Measurements from ENCODE around the gene PIK3CG.
"Not testable (repeated sequence)": the region's sequence is repeated elsewhere in the genome, so short reads cannot be mapped to it uniquely, and the experiment has no call there.

The PIK3CG gene

DNA sequence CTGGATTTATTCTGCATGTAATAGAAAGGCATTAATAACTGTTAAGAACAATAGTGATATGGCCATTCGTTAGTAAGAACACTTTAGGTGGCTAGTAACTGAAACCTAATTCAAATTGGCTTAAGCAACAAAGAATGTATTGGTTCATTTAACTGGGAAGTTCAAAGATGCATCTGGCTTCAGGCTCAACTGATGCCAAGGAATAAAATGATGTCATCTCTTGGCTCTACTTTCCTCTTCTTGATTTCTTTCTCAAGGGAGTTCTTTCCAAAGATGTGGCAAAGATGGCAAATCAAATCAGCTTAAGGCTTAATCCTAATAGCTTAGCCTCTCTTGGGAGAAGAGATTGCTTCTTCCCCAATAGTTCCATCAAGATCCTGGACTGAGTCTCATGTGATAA is 51.6 kb downstream of the PIK3CG start:
- Mint-ChIP-seq H3K4me3 (no peak overlapping the region), H3K4me1 (no peaks in the 10 kb centered on the region), H3K27ac (no peak overlapping the region), H3K27me3 (ENCODE audit: low read depth, poor library complexity) (peaks cover 12% of the 10 kb centered on the region), H3K36me3 (ENCODE audit: low read depth) (no peaks in the 10 kb centered on the region), H3K9me3 (peaks cover 11% of the 10 kb centered on the region)
- no peak for TF ChIP-seq CTCF (IDR thresholded peaks at IDR 0.05)
- no peak for DNase-seq

DNA sequence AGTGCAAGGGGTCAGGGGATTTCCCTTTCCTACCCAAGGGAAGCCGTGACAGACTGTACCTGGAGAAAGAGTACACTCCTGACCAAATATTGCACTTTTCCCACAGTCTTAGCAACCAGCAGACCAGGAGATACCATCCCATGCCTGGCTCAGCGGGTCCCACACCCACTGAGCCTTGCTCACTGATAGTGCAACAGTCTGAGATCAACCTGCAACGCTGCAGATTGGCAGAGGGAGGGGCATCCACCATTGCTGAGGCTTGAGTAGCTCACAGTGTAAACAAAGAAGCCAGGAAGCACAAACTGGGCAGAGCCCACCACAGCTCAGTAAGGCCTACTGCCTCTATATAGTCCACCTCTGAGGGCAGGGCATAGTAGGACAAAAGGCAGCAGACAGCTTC is 53.9 kb downstream of the PIK3CG start:
- Mint-ChIP-seq H3K27me3 (ENCODE audit: low read depth, poor library complexity) (peaks cover 17% of the 10 kb centered on the region), H3K4me3 (no peak overlapping the region), H3K36me3 (ENCODE audit: low read depth) (no peaks in the 10 kb centered on the region), H3K27ac (no peak overlapping the region), H3K4me1 (no peaks in the 10 kb centered on the region), H3K9me3 (peaks cover 15% of the 10 kb centered on the region)
- TF ChIP-seq CTCF (IDR thresholded peaks at IDR 0.05): no peak
- no peak for DNase-seq

DNA sequence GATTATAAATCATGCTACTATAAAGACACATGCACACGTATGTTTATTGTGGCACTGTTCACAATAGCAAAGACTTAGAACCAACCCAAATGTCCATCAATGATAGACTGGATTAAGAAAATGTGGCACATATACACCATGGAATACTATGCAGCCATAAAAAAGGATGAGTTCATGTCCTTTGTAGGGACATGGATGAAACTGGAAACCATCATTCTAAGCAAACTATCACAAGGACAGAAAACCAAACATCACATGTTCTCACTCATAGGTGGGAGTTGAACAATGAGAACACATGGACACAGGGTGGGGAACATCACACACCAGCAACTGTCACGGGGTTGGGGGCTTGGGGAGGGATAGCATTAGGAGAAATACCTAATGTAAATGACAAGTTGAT is 59.4 kb downstream of the PIK3CG start:
- H3K36me3 Mint-ChIP-seq (ENCODE audit: low read depth): not testable (repeated sequence)

GRCh38 chr7:106926892-106927291 is 61.8 kb downstream of the PIK3CG start:
- no peak for TF ChIP-seq CTCF (IDR thresholded peaks at IDR 0.05)
- peaks cover 3% of the 10 kb centered on the region for H3K27me3 Mint-ChIP-seq (ENCODE audit: low read depth, poor library complexity)
- no peaks in the 10 kb centered on the region for H3K36me3 Mint-ChIP-seq (ENCODE audit: low read depth)
- no peak overlapping the region for H3K27ac Mint-ChIP-seq
- no peak for DNase-seq
- H3K4me3 Mint-ChIP-seq: no peak overlapping the region
- H3K4me1 Mint-ChIP-seq: no peaks in the 10 kb centered on the region
- H3K9me3 Mint-ChIP-seq: peaks cover 8% of the 10 kb centered on the region

More for the DNA sequence above, 59.4 kb downstream of the PIK3CG start:
- Mint-ChIP-seq H3K27me3 (ENCODE audit: low read depth, poor library complexity) (peaks cover 11% of the 10 kb centered on the region), H3K9me3 (peaks cover 19% of the 10 kb centered on the region)
- H3K27ac Mint-ChIP-seq, H3K4me1 Mint-ChIP-seq, DNase-seq, H3K4me3 Mint-ChIP-seq: not testable (repeated sequence)

- no peaks in the 10 kb centered on the region for H3K4me1 Mint-ChIP-seq
- no peak for DNase-seq
- H3K9me3 Mint-ChIP-seq: peaks cover 8% of the 10 kb centered on the region
- H3K27ac Mint-ChIP-seq: no peak overlapping the region
- H3K4me3 Mint-ChIP-seq: no peak overlapping the region
- no peaks in the 10 kb centered on the region for H3K36me3 Mint-ChIP-seq (ENCODE audit: low read depth)
- no peak for TF ChIP-seq CTCF (IDR thresholded peaks at IDR 0.05)
- H3K27me3 Mint-ChIP-seq (ENCODE audit: low read depth, poor library complexity): no peaks in the 10 kb centered on the region
Measured at GRCh38 chr7:106927536-106927935, 62.5 kb downstream of the PIK3CG start.

- H3K27ac Mint-ChIP-seq; H3K4me3 Mint-ChIP-seq; H3K9me3 Mint-ChIP-seq; DNase-seq; H3K4me1 Mint-ChIP-seq; H3K27me3 Mint-ChIP-seq (ENCODE audit: low read depth, poor library complexity); H3K36me3 Mint-ChIP-seq (ENCODE audit: low read depth): not testable (repeated sequence)
Measured at GRCh38 chr7:106929616-106930015, 64.5 kb downstream of the PIK3CG start.

- TF ChIP-seq CTCF (IDR thresholded peaks at IDR 0.05): no peak
- Mint-ChIP-seq H3K36me3 (ENCODE audit: low read depth) (no peaks in the 10 kb centered on the region), H3K4me3 (no peak overlapping the region), H3K4me1 (no peaks in the 10 kb centered on the region), H3K9me3 (peaks cover 4% of the 10 kb centered on the region), H3K27ac (no peak overlapping the region), H3K27me3 (ENCODE audit: low read depth, poor library complexity) (peaks cover 6% of the 10 kb centered on the region)
- DNase-seq: no peak
Measured at GRCh38 chr7:106936236-106936635, 71.2 kb downstream of the PIK3CG start.

GRCh38 chr7:106938122-106938521 is 73.0 kb downstream of the PIK3CG start:
- peaks cover 13% of the 10 kb centered on the region for H3K27me3 Mint-ChIP-seq (ENCODE audit: low read depth, poor library complexity)
- DNase-seq; H3K4me3 Mint-ChIP-seq; H3K9me3 Mint-ChIP-seq; H3K27ac Mint-ChIP-seq; H3K4me1 Mint-ChIP-seq; H3K36me3 Mint-ChIP-seq (ENCODE audit: low read depth): not testable (repeated sequence)

Data from nephron progenitor cell (in vitro differentiated cells).